HepG2 (cell line): Measurements from ENCODE around the gene TMEM74B. TPM values are rescaled to one million over a fixed set of nuclear protein-coding genes. Genes with fewer than 3 reads are reported as not detected.

Source experiments
- ATAC-seq: fragments of 200-7000 bp; cut with Tn5 transposase; 3 replicates; pipeline ENCODE4 v1.9.1; 2020; ENCODE audit warnings: mild to moderate bottlenecking, moderate library complexity
- BruUV-seq: library from RNA; stranded (reverse); fragments of 400-500 nt; replicated peaks from 2 replicates; lab custom pipeline; 2021; lab: Mats Ljungman, UMichigan
- CTCF ChIA-PET: fragments of 300-600 bp; formaldehyde crosslinking; extraction: SDS; loops from one replicate; lab custom pipeline; 2021; ENCODE audit warnings: low total read pairs, inconsistent platforms, low intra/inter-chr PET ratio; lab: Yijun Ruan, JAX
- POLR2A ChIA-PET: fragments of 350-600 bp; sonication (Branson Sonifier 250); formaldehyde crosslinking; loops from one replicate; lab custom pipeline; 2020; ENCODE audit warnings: antibody characterized with exemption, inconsistent platforms; lab: Yijun Ruan, JAX
- DNase-seq: peaks from one replicate; pipeline ENCODE4 v3.0.0-alpha.2; 2015; ENCODE audit warnings: low spot score
- FAIRE-seq: peaks from 3 replicates; lab custom pipeline; 2011; peaks lifted over from hg19 to GRCh38; lab: Jason Lieb, UNC
- H2AFZ ChIP-seq: one replicate; pipeline ENCODE4 v1.6.1; 2011; ENCODE audit warnings: low read length, inconsistent platforms
- H3K27ac ChIP-seq: fragments of 300-600 bp; 3 replicates; pipeline ENCODE4 v1.8.0; 2011; ENCODE audit warnings: mixed run types, mild to moderate bottlenecking, mixed read lengths, low read length, inconsistent platforms; ENCODE audit not compliant: insufficient read depth; ENCODE audit errors: extremely low read length
- H3K27me3 ChIP-seq, 2 experiments: fragments of 200-600 bp in 1 of 2; 2 replicates in 1 of 2; 3 replicates in 1 of 2; pipeline versions ENCODE4 v1.6.0 to v1.8.0; 2011; ENCODE audit warnings: low read length in 2 of 2, mild to moderate bottlenecking in 2 of 2, moderate library complexity in 2 of 2, inconsistent platforms in 1 of 2; ENCODE audit not compliant: insufficient read depth in 2 of 2, control insufficient read depth in 1 of 2
- H3K36me3 ChIP-seq, 2 experiments: fragments of 200-600 bp in 1 of 2; replicated peaks in 1 of 2; 2 replicates in 1 of 2; 3 replicates in 1 of 2; pipeline versions ENCODE4 v1.5.1 to v1.8.0; 2011; ENCODE audit warnings: low read length in 2 of 2, inconsistent platforms in 1 of 2; ENCODE audit not compliant: insufficient read depth in 2 of 2, control insufficient read depth in 1 of 2
- H3K4me1 ChIP-seq: 2 replicates; pipeline ENCODE4 v1.5.1; 2012; ENCODE audit warnings: low read length, inconsistent platforms; ENCODE audit not compliant: insufficient read depth
- H3K4me2 ChIP-seq: 2 replicates; pipeline ENCODE4 v1.6.0; 2011; ENCODE audit warnings: low read depth, low read length, inconsistent platforms
- H3K4me3 ChIP-seq, 3 experiments: fragments of 200-600 bp in 1 of 3; sonication (generic), shearing (Covaris generic) in 1 of 3; replicated peaks in 1 of 3; 2 replicates each; pipeline ENCODE4 v1.5.1; 2011 to 2016; ENCODE audit warnings: low read length in 3 of 3, inconsistent platforms in 2 of 3, low read depth in 2 of 3, mild to moderate bottlenecking in 2 of 3, control low read depth in 1 of 3, mixed read lengths in 1 of 3; ENCODE audit not compliant: insufficient read depth in 1 of 3
- H3K79me2 ChIP-seq: one replicate; pipeline ENCODE4 v1.6.1; 2011; ENCODE audit warnings: low read length, inconsistent platforms; ENCODE audit not compliant: insufficient read depth
- H3K9ac ChIP-seq: 2 replicates; pipeline ENCODE4 v1.6.0; 2011; ENCODE audit warnings: mild to moderate bottlenecking, low read depth, low read length, inconsistent platforms; ENCODE audit not compliant: insufficient read depth
- H3K9me3 ChIP-seq: 2 replicates; pipeline ENCODE4 v1.5.1; 2012; ENCODE audit warnings: mild to moderate bottlenecking, low read length
- H4K20me1 ChIP-seq: 2 replicates; pipeline ENCODE4 v1.6.0; 2011; ENCODE audit warnings: inconsistent platforms, mild to moderate bottlenecking, low read length, moderate library complexity; ENCODE audit not compliant: insufficient read depth
- CCAR2 ChIP-seq: fragments of 200-400 bp; formaldehyde crosslinking; optimal IDR thresholded peaks from 2 replicates; pipeline ENCODE3; 2018; ENCODE audit warnings: low read depth, mild to moderate bottlenecking, low read length, moderate library complexity
- CEBPG ChIP-seq: IDR thresholded peaks from 2 replicates; pipeline ENCODE4 v1.6.1; 2016
- IKZF4 ChIP-seq: sonication (generic); formaldehyde crosslinking; IDR thresholded peaks from 2 replicates; pipeline ENCODE4 v1.5.1; 2020; ENCODE audit warnings: borderline replicate concordance, mild to moderate bottlenecking, low read depth, missing genetic modification reagents; ENCODE audit errors: not compliant biosample characterization
- PHF20 ChIP-seq: sonication (generic); formaldehyde crosslinking; IDR thresholded peaks from 2 replicates; pipeline ENCODE4 v1.5.0; 2020; ENCODE audit warnings: mild to moderate bottlenecking, missing genetic modification reagents
- RBM39 ChIP-seq: fragments of 200-400 bp; formaldehyde crosslinking; IDR thresholded peaks from one replicate; pipeline ENCODE4 v1.6.1; 2018; ENCODE audit warnings: antibody characterized with exemption, mild to moderate bottlenecking, low read depth, low read length; ENCODE audit not compliant: poor library complexity, severe bottlenecking
- SATB2 ChIP-seq: sonication (generic); formaldehyde crosslinking; IDR thresholded peaks from 2 replicates; pipeline ENCODE4 v1.5.0; 2020; ENCODE audit warnings: missing genetic modification reagents
- ZBTB20 ChIP-seq: sonication (generic); formaldehyde crosslinking; IDR thresholded peaks from 2 replicates; pipeline ENCODE4 v1.8.1; 2023; ENCODE audit warnings: missing genetic modification reagents, low read depth, mild to moderate bottlenecking, borderline replicate concordance
- ZFX ChIP-seq: sonication (generic); formaldehyde crosslinking; IDR thresholded peaks from 2 replicates; pipeline ENCODE4 v1.4.0; 2020; ENCODE audit warnings: mild to moderate bottlenecking, low read depth, missing genetic modification reagents, moderate library complexity
- ZNF17 ChIP-seq: sonication (generic); formaldehyde crosslinking; IDR thresholded peaks from 2 replicates; pipeline ENCODE4 v1.5.0; 2020; ENCODE audit warnings: mild to moderate bottlenecking, missing genetic modification reagents
- ZNF253 ChIP-seq: sonication (generic); formaldehyde crosslinking; IDR thresholded peaks from 2 replicates; pipeline ENCODE4 v1.8.0; 2022; ENCODE audit warnings: mild to moderate bottlenecking, missing genetic modification reagents, borderline replicate concordance
- ZNF296 ChIP-seq: sonication (generic); formaldehyde crosslinking; conservative IDR thresholded peaks from 2 replicates; pipeline ENCODE4 v1.5.0; 2020; ENCODE audit warnings: mild to moderate bottlenecking, missing genetic modification reagents
- ZNF33B ChIP-seq: sonication (generic); formaldehyde crosslinking; IDR thresholded peaks from 2 replicates; pipeline ENCODE4 v1.5.1; 2020; ENCODE audit warnings: mild to moderate bottlenecking, missing genetic modification reagents
- ZNF607 ChIP-seq: sonication (generic); formaldehyde crosslinking; IDR thresholded peaks from 2 replicates; pipeline ENCODE4 v1.5.1; 2020; ENCODE audit warnings: missing genetic modification reagents, mild to moderate bottlenecking, borderline replicate concordance
- ZNF615 ChIP-seq: sonication (generic); formaldehyde crosslinking; IDR thresholded peaks from 2 replicates; pipeline ENCODE4 v1.5.0; 2020; ENCODE audit warnings: mild to moderate bottlenecking, missing genetic modification reagents, borderline replicate concordance
- WGBS: methylation state at CpG from one replicate; pipeline ENCODE4 v1.1.6; 2017; ENCODE audit warnings: low lambda C conversion rate; 5-methylcytosine and 5-hydroxymethylcytosine counted together
- in situ Hi-C: cut with HindIII; loops from 2 replicates; pipeline ENCODE4 v1.10.0; 2017; ENCODE audit warnings: low pct_unique_long_range_greater_than_20kb; ENCODE audit not compliant: extremely low pct_ligation_motif_present
- intact Hi-C: fragments of 100-400 bp; cut with micrococcal nuclease; formaldehyde crosslinking; loops from one replicate; pipeline ENCODE4 v1.10.0; 2022; ENCODE audit not compliant: unreplicated experiment
- polyA plus RNA-seq, 8 experiments: library from polyadenylated mRNA; depleted of rRNA in 3 of 8; stranded (reverse) in 7 of 8; unstranded in 1 of 8; fragments of >200 nt; fragmentation: Illumina TruSeq in 4 of 8; extraction: Trizol in 4 of 8; gene quantifications; 2 replicates each; pipeline versions ENCODE4 v1.2.1 to v1.2.3, GENCODE V29; 2011 to 2016; ENCODE audit warnings: low read depth in 4 of 8, missing spikeins in 1 of 8, mixed read lengths in 1 of 8; ENCODE audit not compliant: insufficient read depth in 1 of 8
- total RNA-seq, 5 experiments: library from RNA; depleted of rRNA; stranded (reverse); fragments of >200 nt; fragmentation: Illumina TruSeq; extraction: Trizol; gene quantifications; 2 replicates each; pipeline ENCODE4 v1.2.3, GENCODE V29; 2016; ENCODE audit warnings: low read depth in 1 of 5
- TF ChIP-seq, protein P1 (sequence below): sonication (generic); formaldehyde crosslinking; conservative IDR thresholded peaks from 2 replicates; pipeline ENCODE4 v1.8.0; 2022; ENCODE audit warnings: low read depth, missing genetic modification reagents
- TF ChIP-seq, protein P2 (sequence below): sonication (generic); formaldehyde crosslinking; IDR thresholded peaks from 2 replicates; pipeline ENCODE4 v1.5.1; 2020; ENCODE audit warnings: missing genetic modification reagents, mild to moderate bottlenecking, borderline replicate concordance

TMEM74B gene
- total and polyA plus RNA-seq, 2 of the 13 experiments (the other 11 are each of a cell fraction or from before 2014, with no cell fraction given) = 4.7 to 18.4 TPM

DNA sequence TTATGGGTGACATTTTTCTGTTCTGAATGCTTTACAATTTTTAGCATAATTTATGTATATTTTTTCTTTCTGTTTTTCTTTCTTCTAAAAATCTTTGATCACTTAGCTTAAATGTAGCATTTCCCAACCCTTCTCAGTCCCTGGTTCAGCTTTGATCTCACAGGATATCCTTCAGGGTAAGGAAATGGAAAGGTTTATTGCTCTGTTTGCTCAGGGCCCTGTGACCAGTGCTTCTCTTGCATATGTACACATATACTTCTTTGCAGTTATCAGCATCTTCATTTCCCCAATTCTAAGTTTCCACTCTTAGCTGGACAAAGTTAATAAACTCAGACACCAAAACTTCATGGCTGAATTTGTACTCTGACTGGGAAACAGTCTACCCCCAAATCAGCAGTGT lies 30.6 kb downstream of the TMEM74B start:
- ChIA-PET POLR2A (no interaction called here), CTCF (no interaction called here)

DNA sequence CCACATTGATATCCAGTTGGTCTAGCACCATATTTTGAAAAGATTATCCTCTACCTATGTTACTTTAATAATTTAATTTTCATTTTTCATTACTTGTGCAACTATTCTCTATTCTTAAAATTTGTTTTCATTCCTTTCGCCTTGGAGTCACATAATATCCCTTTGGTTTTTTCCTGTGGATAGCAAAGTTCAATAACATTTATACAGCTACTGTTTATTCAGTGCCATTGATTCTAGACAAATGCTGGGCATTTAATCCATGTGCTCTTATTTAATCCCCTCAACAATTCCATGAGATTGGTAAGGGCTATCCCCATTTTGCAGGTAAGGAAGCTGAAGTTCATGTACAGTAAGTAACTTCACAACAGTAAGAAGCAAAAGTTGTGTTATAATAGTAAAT lies 33.8 kb downstream of the TMEM74B start:
- ATAC-seq (no peak), DNase-seq (no peak), FAIRE-seq (no peak)
- BruUV-seq = no TSS peak
- H3K4me1 ChIP-seq = peaks cover 11% of the 10 kb centered on the region
- POLR2A ChIA-PET = no interaction called here
- no peak overlapping the region for H3K4me2 ChIP-seq
- H3K9me3 ChIP-seq = no peaks in the 10 kb centered on the region
- TF ChIP-seq ZBTB20 (CRISPR knock-in tag) = no peak
- TF ChIP-seq CEBPG = no peak
- TF ChIP-seq ZNF296 (CRISPR knock-in tag) = no peak
- no peak for TF ChIP-seq ZNF607
- no peak for TF ChIP-seq ZFX (CRISPR knock-in tag)
- TF ChIP-seq SATB2 (CRISPR knock-in tag) = no peak
- TF ChIP-seq ZNF33B (CRISPR knock-in tag) = no peak
- no peak for TF ChIP-seq IKZF4
- TF ChIP-seq RBM39 = no peak
- no peak for TF ChIP-seq CCAR2
- no peak for TF ChIP-seq ZNF253 (CRISPR knock-in tag)
- TF ChIP-seq, protein P1, sequence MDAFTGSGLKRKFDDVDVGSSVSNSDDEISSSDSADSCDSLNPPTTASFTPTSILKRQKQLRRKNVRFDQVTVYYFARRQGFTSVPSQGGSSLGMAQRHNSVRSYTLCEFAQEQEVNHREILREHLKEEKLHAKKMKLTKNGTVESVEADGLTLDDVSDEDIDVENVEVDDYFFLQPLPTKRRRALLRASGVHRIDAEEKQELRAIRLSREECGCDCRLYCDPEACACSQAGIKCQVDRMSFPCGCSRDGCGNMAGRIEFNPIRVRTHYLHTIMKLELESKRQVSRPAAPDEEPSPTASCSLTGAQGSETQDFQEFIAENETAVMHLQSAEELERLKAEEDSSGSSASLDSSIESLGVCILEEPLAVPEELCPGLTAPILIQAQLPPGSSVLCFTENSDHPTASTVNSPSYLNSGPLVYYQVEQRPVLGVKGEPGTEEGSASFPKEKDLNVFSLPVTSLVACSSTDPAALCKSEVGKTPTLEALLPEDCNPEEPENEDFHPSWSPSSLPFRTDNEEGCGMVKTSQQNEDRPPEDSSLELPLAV (CRISPR knock-in tag) = no peak
- no peak for TF ChIP-seq ZNF17 (CRISPR knock-in tag)
- in situ Hi-C loops (no loop called here), intact Hi-C loops (no loop called here)
- H3K27ac ChIP-seq = no peak overlapping the region
- no peaks in the 10 kb centered on the region for H3K27me3 ChIP-seq
- CTCF ChIA-PET = no interaction called here
- WGBS = 96% methylated on average over 1 of the region's 1 CpG
- no peak overlapping the region for H2AFZ ChIP-seq
- H3K4me3 ChIP-seq = no peak overlapping the region
- H3K79me2 ChIP-seq = no peaks in the 10 kb centered on the region
- H3K36me3 ChIP-seq = peaks cover 42 to 84% of the 10 kb centered on the region in 2 experiments
- H3K9ac ChIP-seq = no peak overlapping the region
- H4K20me1 ChIP-seq = 0 out of 2 replicates have a peak, but pooled peaks cover 3% of the 10 kb centered on the region

More for the DNA sequence above, 30.6 kb downstream of the TMEM74B start:
- H3K79me2 ChIP-seq = no peaks in the 10 kb centered on the region
- no peak overlapping the region for H2AFZ ChIP-seq
- intact Hi-C loops (no loop called here), in situ Hi-C loops (no loop called here)
- no peak for FAIRE-seq
- no peak overlapping the region for H3K9ac ChIP-seq
- no peak for ATAC-seq
- DNase-seq = no peak
- peaks cover 11% of the 10 kb centered on the region for H3K4me1 ChIP-seq
- TF ChIP-seq, protein P2, sequence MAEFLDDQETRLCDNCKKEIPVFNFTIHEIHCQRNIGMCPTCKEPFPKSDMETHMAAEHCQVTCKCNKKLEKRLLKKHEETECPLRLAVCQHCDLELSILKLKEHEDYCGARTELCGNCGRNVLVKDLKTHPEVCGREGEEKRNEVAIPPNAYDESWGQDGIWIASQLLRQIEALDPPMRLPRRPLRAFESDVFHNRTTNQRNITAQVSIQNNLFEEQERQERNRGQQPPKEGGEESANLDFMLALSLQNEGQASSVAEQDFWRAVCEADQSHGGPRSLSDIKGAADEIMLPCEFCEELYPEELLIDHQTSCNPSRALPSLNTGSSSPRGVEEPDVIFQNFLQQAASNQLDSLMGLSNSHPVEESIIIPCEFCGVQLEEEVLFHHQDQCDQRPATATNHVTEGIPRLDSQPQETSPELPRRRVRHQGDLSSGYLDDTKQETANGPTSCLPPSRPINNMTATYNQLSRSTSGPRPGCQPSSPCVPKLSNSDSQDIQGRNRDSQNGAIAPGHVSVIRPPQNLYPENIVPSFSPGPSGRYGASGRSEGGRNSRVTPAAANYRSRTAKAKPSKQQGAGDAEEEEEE (CRISPR knock-in tag) = no peak
- TF ChIP-seq ZNF615 (no peak), PHF20 (no peak)
- H3K4me2 ChIP-seq = no peak overlapping the region
- peaks cover 31 to 69% of the 10 kb centered on the region in 2 experiments for H3K36me3 ChIP-seq
- BruUV-seq = no TSS peak
- no peaks in the 10 kb centered on the region for H3K27me3 ChIP-seq
- no peaks in the 10 kb centered on the region for H3K9me3 ChIP-seq
- H3K4me3 ChIP-seq = no peak overlapping the region
- peaks cover 3% of the 10 kb centered on the region; the same call in 1 of the 2 replicates for H4K20me1 ChIP-seq
- H3K27ac ChIP-seq = no peak overlapping the region
